Measurements from ENCODE around the gene PLA2G4F. TPM values are rescaled to one million over a fixed set of nuclear protein-coding genes. Genes with fewer than 3 reads are reported as not detected.

The PLA2G4F gene
- total RNA-seq, 1 experiment from 2014 or later = 0.87 TPM

DNA sequence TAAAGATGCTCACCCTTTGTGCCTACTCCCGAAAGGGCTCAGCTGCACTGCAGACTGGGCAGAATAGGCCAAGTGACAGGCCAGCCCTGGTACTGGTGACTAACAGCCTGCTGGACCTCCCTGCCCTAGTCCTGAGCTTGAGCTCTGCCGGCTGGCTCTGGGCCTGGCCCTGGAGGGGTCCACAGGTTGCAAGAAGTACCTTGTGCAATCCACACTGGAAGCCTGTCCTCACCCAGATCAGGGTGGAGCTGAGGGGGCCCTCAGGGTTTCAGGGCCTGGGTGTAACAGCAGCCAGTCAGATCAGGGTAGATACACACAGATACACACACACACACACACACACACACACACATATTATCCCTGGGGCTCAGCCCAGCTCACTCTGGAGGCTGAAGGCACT is 34.8 kb downstream of the PLA2G4F start:
- TF ChIP-seq, protein P1, sequence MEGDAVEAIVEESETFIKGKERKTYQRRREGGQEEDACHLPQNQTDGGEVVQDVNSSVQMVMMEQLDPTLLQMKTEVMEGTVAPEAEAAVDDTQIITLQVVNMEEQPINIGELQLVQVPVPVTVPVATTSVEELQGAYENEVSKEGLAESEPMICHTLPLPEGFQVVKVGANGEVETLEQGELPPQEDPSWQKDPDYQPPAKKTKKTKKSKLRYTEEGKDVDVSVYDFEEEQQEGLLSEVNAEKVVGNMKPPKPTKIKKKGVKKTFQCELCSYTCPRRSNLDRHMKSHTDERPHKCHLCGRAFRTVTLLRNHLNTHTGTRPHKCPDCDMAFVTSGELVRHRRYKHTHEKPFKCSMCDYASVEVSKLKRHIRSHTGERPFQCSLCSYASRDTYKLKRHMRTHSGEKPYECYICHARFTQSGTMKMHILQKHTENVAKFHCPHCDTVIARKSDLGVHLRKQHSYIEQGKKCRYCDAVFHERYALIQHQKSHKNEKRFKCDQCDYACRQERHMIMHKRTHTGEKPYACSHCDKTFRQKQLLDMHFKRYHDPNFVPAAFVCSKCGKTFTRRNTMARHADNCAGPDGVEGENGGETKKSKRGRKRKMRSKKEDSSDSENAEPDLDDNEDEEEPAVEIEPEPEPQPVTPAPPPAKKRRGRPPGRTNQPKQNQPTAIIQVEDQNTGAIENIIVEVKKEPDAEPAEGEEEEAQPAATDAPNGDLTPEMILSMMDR (IDR thresholded peaks at IDR 0.05; ENCODE audit: unreplicated experiment) = no peak
- no peak overlapping the region for H3K27ac Mint-ChIP-seq (ENCODE audit: unreplicated experiment)
- BruUV-seq (replicated peaks) = no TSS peak
- intact Hi-C loops (cut with micrococcal nuclease; ENCODE audit: unreplicated experiment) = no loop called here
- peaks cover 29% of the 10 kb centered on the region for H3K27me3 Mint-ChIP-seq (ENCODE audit: unreplicated experiment)
- H3K36me3 Mint-ChIP-seq (ENCODE audit: insufficient read depth, unreplicated experiment) = no peaks in the 10 kb centered on the region
- CTCF ChIA-PET = no interaction called here
- H3K9me3 Mint-ChIP-seq (ENCODE audit: low read depth, unreplicated experiment) = no peaks in the 10 kb centered on the region
- DNase-seq = no peak
- no peaks in the 10 kb centered on the region for H3K4me1 Mint-ChIP-seq (ENCODE audit: low read depth, unreplicated experiment)
- H3K4me3 Mint-ChIP-seq (ENCODE audit: low read depth, unreplicated experiment) = no peak overlapping the region

DNA sequence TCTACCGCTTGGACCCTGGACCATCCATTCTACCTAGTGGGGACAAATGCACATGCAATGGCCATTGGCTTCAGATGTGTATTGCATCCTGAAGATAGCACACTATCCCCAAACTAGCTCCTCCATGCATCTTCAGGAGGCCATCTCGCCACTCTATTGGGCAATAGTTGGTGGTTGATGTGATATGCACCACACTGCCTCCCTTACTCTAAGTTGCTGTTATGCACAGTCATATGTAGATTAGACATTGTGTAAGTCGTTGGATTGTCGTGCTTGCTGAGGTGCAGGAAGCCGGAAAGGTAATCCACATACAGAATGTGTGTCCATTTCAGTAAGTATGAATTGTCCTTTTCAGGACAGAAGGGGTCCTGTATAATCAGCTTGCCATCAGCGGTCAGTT is 35.4 kb downstream of the PLA2G4F start:
- intact Hi-C loops (cut with micrococcal nuclease; ENCODE audit: unreplicated experiment) = no loop called here
- BruUV-seq (replicated peaks) = no TSS peak
- Mint-ChIP-seq H3K27me3 (ENCODE audit: unreplicated experiment) (peaks cover 29% of the 10 kb centered on the region), H3K4me1 (ENCODE audit: low read depth, unreplicated experiment) (no peaks in the 10 kb centered on the region), H3K36me3 (ENCODE audit: insufficient read depth, unreplicated experiment) (no peaks in the 10 kb centered on the region), H3K27ac (ENCODE audit: unreplicated experiment) (no peak overlapping the region), H3K9me3 (ENCODE audit: low read depth, unreplicated experiment) (no peaks in the 10 kb centered on the region), H3K4me3 (ENCODE audit: low read depth, unreplicated experiment) (no peak overlapping the region)
- no peak for DNase-seq
- TF ChIP-seq, protein P1 (IDR thresholded peaks at IDR 0.05; ENCODE audit: unreplicated experiment) = no peak
- CTCF ChIA-PET = no interaction called here

DNA sequence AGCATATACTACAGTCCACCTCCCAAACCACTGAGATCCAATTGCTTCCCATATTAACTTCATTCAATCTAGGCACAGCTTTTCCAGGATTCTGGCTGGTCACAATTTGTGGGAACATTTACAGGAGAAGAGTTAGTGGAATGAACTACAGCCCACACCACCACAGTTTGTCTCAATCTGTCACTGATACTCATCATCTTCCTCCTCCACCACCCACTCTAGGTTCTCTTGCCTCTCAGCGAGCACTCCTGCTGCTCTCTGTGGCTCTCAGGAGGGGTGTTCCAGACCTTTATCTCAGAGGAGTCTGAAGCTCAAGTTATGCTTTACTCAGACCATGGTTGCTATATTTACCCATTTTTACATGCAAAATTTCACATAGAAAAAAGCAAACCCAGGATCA is 36.2 kb downstream of the PLA2G4F start:
- BruUV-seq (replicated peaks) = no TSS peak
- H3K27me3 Mint-ChIP-seq (ENCODE audit: unreplicated experiment) = peaks cover 29% of the 10 kb centered on the region
- H3K36me3 Mint-ChIP-seq (ENCODE audit: insufficient read depth, unreplicated experiment) = no peaks in the 10 kb centered on the region
- no peak overlapping the region for H3K27ac Mint-ChIP-seq (ENCODE audit: unreplicated experiment)
- CTCF ChIA-PET = no interaction called here
- intact Hi-C loops (cut with micrococcal nuclease; ENCODE audit: unreplicated experiment) = no loop called here
- DNase-seq = no peak
- H3K9me3 Mint-ChIP-seq (ENCODE audit: low read depth, unreplicated experiment) = no peaks in the 10 kb centered on the region
- TF ChIP-seq, protein P1 (IDR thresholded peaks at IDR 0.05; ENCODE audit: unreplicated experiment) = no peak
- no peaks in the 10 kb centered on the region for H3K4me1 Mint-ChIP-seq (ENCODE audit: low read depth, unreplicated experiment)
- H3K4me3 Mint-ChIP-seq (ENCODE audit: low read depth, unreplicated experiment) = no peak overlapping the region

DNA sequence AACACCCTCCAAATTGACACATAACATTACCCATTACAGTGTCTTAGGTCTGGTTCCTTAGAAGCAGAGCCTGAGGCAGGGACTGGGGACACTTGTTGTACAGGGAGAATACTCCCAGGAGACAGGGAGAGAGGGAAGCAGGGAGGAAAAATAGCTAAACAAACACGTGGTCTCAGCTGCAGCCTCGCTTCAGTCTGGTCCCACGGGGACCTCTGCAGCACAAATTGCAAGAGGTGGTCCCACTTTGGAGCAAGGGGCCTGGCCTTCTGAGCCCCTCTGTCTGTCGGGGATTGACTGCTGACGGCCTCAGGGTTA is 37.0 kb downstream of the PLA2G4F start:
- CTCF ChIA-PET = no interaction called here

More for the DNA sequence above, 37.0 kb downstream of the PLA2G4F start:
- intact Hi-C loops (cut with micrococcal nuclease; ENCODE audit: unreplicated experiment) = no loop called here
- no peak for DNase-seq
- TF ChIP-seq, protein P1 (IDR thresholded peaks at IDR 0.05; ENCODE audit: unreplicated experiment) = no peak
- no TSS peak for BruUV-seq (replicated peaks)
- Mint-ChIP-seq H3K4me3 (ENCODE audit: low read depth, unreplicated experiment) (no peak overlapping the region), H3K4me1 (ENCODE audit: low read depth, unreplicated experiment) (no peaks in the 10 kb centered on the region), H3K27ac (ENCODE audit: unreplicated experiment) (no peak overlapping the region), H3K27me3 (ENCODE audit: unreplicated experiment) (peaks cover 29% of the 10 kb centered on the region), H3K36me3 (ENCODE audit: insufficient read depth, unreplicated experiment) (no peaks in the 10 kb centered on the region), H3K9me3 (ENCODE audit: low read depth, unreplicated experiment) (no peaks in the 10 kb centered on the region)

Data from Calu3 (cell line).